H9 (cell line): ENCODE measurements around the gene DXO. TPM values are rescaled to one million over a fixed set of nuclear protein-coding genes. Genes with fewer than 3 reads are reported as not detected.

Experiments used
- DNase-seq: peaks from one replicate; pipeline ENCODE4 v3.0.0-alpha.2; 2017
- H2AFZ ChIP-seq: one replicate; pipeline ENCODE4 v1.6.1; 2013; ENCODE audit warnings: mild to moderate bottlenecking, low read length, control low read depth, moderate library complexity
- H2AK5ac ChIP-seq: 2 replicates; pipeline ENCODE4 v1.6.1; 2013; ENCODE audit warnings: low read length, control low read depth, mixed read lengths; ENCODE audit not compliant: insufficient read length
- H2BK120ac ChIP-seq: one replicate; pipeline ENCODE4 v1.6.1; 2013; ENCODE audit warnings: low read depth, mild to moderate bottlenecking, low read length, control low read depth, inconsistent platforms; ENCODE audit not compliant: poor library complexity, severe bottlenecking
- H2BK12ac ChIP-seq: 2 replicates; pipeline ENCODE4 v1.6.1; 2013; ENCODE audit warnings: low read length, control low read depth, mixed read lengths, low read depth; ENCODE audit not compliant: insufficient read length
- H2BK15ac ChIP-seq: 2 replicates; pipeline ENCODE4 v1.6.1; 2013; ENCODE audit warnings: low read depth, low read length, control low read depth
- H2BK20ac ChIP-seq: one replicate; pipeline ENCODE4 v1.6.1; 2013; ENCODE audit warnings: low read depth, mild to moderate bottlenecking, low read length, control low read depth, inconsistent platforms; ENCODE audit not compliant: poor library complexity, severe bottlenecking
- H2BK5ac ChIP-seq: 2 replicates; pipeline ENCODE4 v1.6.1; 2013; ENCODE audit warnings: low read length, control low read depth, mixed read lengths; ENCODE audit not compliant: insufficient read length
- H3K14ac ChIP-seq: 2 replicates; pipeline ENCODE4 v1.6.1; 2013; ENCODE audit warnings: low read length, control low read depth; ENCODE audit not compliant: insufficient read depth
- H3K18ac ChIP-seq: 2 replicates; pipeline ENCODE4 v1.6.1; 2013; ENCODE audit warnings: low read depth, mild to moderate bottlenecking, mixed read lengths, low read length, control low read depth; ENCODE audit not compliant: insufficient read length
- H3K23ac ChIP-seq: 2 replicates; pipeline ENCODE4 v1.6.1; 2013; ENCODE audit warnings: low read length, control low read depth, mixed read lengths, low read depth; ENCODE audit not compliant: insufficient read length
- H3K23me2 ChIP-seq: 2 replicates; pipeline ENCODE4 v1.6.1; 2013; ENCODE audit warnings: low read depth, mild to moderate bottlenecking, mixed read lengths, low read length, control low read depth; ENCODE audit not compliant: insufficient read length, poor library complexity, severe bottlenecking
- H3K27ac ChIP-seq: 2 replicates; pipeline ENCODE4 v1.5.1; 2013; ENCODE audit warnings: low read length, control low read depth, mixed read lengths, low read depth; ENCODE audit not compliant: insufficient read length
- H3K27me3 ChIP-seq: 2 replicates; pipeline ENCODE4 v1.6.1; 2013; ENCODE audit warnings: low read length, control low read depth, inconsistent platforms; ENCODE audit not compliant: insufficient read depth
- H3K4ac ChIP-seq: 2 replicates; pipeline ENCODE4 v1.6.1; 2013; ENCODE audit warnings: low read depth, mild to moderate bottlenecking, control low read depth, inconsistent platforms, low read length, moderate library complexity
- H3K4me1 ChIP-seq: 2 replicates; pipeline ENCODE4 v1.6.1; 2013; ENCODE audit warnings: low read length, control low read depth, inconsistent platforms; ENCODE audit not compliant: insufficient read depth
- H3K4me2 ChIP-seq: 2 replicates; pipeline ENCODE4 v1.6.1; 2013; ENCODE audit warnings: low read length, control low read depth, mixed read lengths; ENCODE audit not compliant: insufficient read length, insufficient read depth
- H3K56ac ChIP-seq: 2 replicates; pipeline ENCODE4 v1.6.1; 2013; ENCODE audit warnings: low read depth, mild to moderate bottlenecking, mixed read lengths, low read length, control low read depth; ENCODE audit not compliant: insufficient read length
- H3K79me1 ChIP-seq: 2 replicates; pipeline ENCODE4 v1.6.1; 2013; ENCODE audit warnings: low read depth, mild to moderate bottlenecking, moderate library complexity, low read length, control low read depth, inconsistent platforms; ENCODE audit not compliant: insufficient read depth, poor library complexity, severe bottlenecking
- H3K79me2 ChIP-seq: 2 replicates; pipeline ENCODE4 v1.6.1; 2013; ENCODE audit warnings: low read length, control low read depth, inconsistent platforms; ENCODE audit not compliant: insufficient read depth
- H3K9ac ChIP-seq: 2 replicates; pipeline ENCODE4 v1.6.1; 2013; ENCODE audit warnings: low read length, control low read depth, mixed read lengths; ENCODE audit not compliant: insufficient read length; ENCODE audit errors: extremely low read depth
- H3K9me3 ChIP-seq: one replicate; pipeline ENCODE4 v1.6.1; 2013; ENCODE audit warnings: low read depth, low read length, inconsistent platforms; ENCODE audit not compliant: control insufficient read depth
- H3T11ph ChIP-seq: one replicate; pipeline ENCODE4 v1.6.1; 2013; ENCODE audit warnings: mild to moderate bottlenecking, low read length, control low read depth, inconsistent platforms
- H4K20me1 ChIP-seq: one replicate; pipeline ENCODE4 v1.6.1; 2013; ENCODE audit not compliant: control insufficient read depth, insufficient read length, insufficient read depth
- H4K5ac ChIP-seq: 2 replicates; pipeline ENCODE4 v1.6.1; 2013; ENCODE audit warnings: low read depth, mild to moderate bottlenecking, mixed read lengths, low read length, control low read depth; ENCODE audit not compliant: insufficient read length
- H4K8ac ChIP-seq: replicated peaks from 2 replicates; pipeline ENCODE4 v1.6.1; 2013; ENCODE audit warnings: low read length, control low read depth, mixed read lengths, low read depth; ENCODE audit not compliant: insufficient read length
- H4K91ac ChIP-seq: 2 replicates; pipeline ENCODE4 v1.6.1; 2013; ENCODE audit warnings: low read depth, mild to moderate bottlenecking, moderate library complexity, mixed read lengths, low read length, control low read depth; ENCODE audit not compliant: insufficient read length
- H3K27ac Mint-ChIP-seq, 3 experiments: 2 replicates in 2 of 3; 3 replicates in 1 of 3; pipeline ENCODE4 v1.8.0; 2020 to 2021; ENCODE audit warnings: mixed read lengths in 3 of 3, mild to moderate bottlenecking in 1 of 3, moderate library complexity in 1 of 3
- H3K27me3 Mint-ChIP-seq: 2 replicates; pipeline ENCODE4 v1.8.0; 2021; ENCODE audit warnings: low read depth, mild to moderate bottlenecking, moderate library complexity, mixed read lengths
- H3K36me3 Mint-ChIP-seq, 3 experiments: 2 replicates in 2 of 3; 3 replicates in 1 of 3; pipeline ENCODE4 v1.8.0; 2020 to 2021; ENCODE audit warnings: low read depth in 3 of 3, mixed read lengths in 3 of 3; ENCODE audit not compliant: insufficient read depth in 1 of 3
- H3K4me1 Mint-ChIP-seq, 2 experiments: 2 replicates each; pipeline ENCODE4 v1.8.0; 2020; ENCODE audit warnings: mixed read lengths in 2 of 2
- H3K4me3 Mint-ChIP-seq, 2 experiments: 2 replicates in 1 of 2; 3 replicates in 1 of 2; pipeline ENCODE4 v1.8.0; 2020 to 2021; ENCODE audit warnings: mild to moderate bottlenecking in 2 of 2, mixed read lengths in 2 of 2, moderate library complexity in 1 of 2
- H3K9me3 Mint-ChIP-seq, 2 experiments: 2 replicates in 1 of 2; 3 replicates in 1 of 2; pipeline ENCODE4 v1.8.0; 2020; ENCODE audit warnings: mild to moderate bottlenecking in 2 of 2, mixed read lengths in 2 of 2, moderate library complexity in 1 of 2
- CTCF ChIP-seq: fragments of 200-600 bp; sonication (generic); conservative IDR thresholded peaks from 3 replicates; pipeline ENCODE4 v1.8.0; 2021; ENCODE audit warnings: antibody characterized with exemption, mild to moderate bottlenecking
- WGBS: extraction: QIAGEN DNeasy Blood & Tissue Kit; methylation state at CpG from one replicate; pipeline ENCODE4 v1.1.7; 2013; ENCODE audit warnings: missing lambda C conversion rate, low lambda C conversion rate, mixed read lengths; ENCODE audit not compliant: insufficient read length; ENCODE audit errors: extremely low coverage; 5-methylcytosine and 5-hydroxymethylcytosine counted together
- total RNA-seq: library from RNA; stranded (reverse); gene quantifications from 2 replicates; pipeline ENCODE4 v1.2.1, GENCODE V29; 2021

DXO gene
- total RNA-seq, 1 experiment from 2014 or later = 21.6 TPM

GRCh38 chr6:31947864-31948263 lies 24.1 kb downstream of the DXO start:
- no peak overlapping the region; a peak in 1 of 5 replicates for H3K4me3 Mint-ChIP-seq
- Histone ChIP-seq H3K79me1 (no peaks in the 10 kb centered on the region), H3K14ac (no peak overlapping the region)

More at GRCh38 chr6:31947864-31948263, 24.1 kb downstream of the DXO start:
- Histone ChIP-seq H3K18ac (no peak overlapping the region), H3K56ac (no peak overlapping the region), H2AFZ (no peak overlapping the region), H3K9me3 (no peaks in the 10 kb centered on the region), H3K4me2 (no peak overlapping the region), H2BK5ac (no peak overlapping the region), H4K8ac (no peak overlapping the region), H4K91ac (no peak overlapping the region), H3K9ac (no peak overlapping the region), H3K23me2 (no peaks in the 10 kb centered on the region), H3K23ac (no peak overlapping the region), H3K27me3 (no peaks in the 10 kb centered on the region), H2BK12ac (no peak overlapping the region), H4K5ac (no peak overlapping the region), H3T11ph (no peak overlapping the region), H2AK5ac (no peak overlapping the region), H3K4me1 (no peaks in the 10 kb centered on the region), H2BK120ac (no peak overlapping the region), H3K27ac (no peak overlapping the region), H2BK15ac (no peak overlapping the region), H3K4ac (no peak overlapping the region), H2BK20ac (no peak overlapping the region), H3K79me2 (no peaks in the 10 kb centered on the region), H4K20me1 (peaks cover 2% of the 10 kb centered on the region)
- Mint-ChIP-seq H3K9me3 (no peaks in the 10 kb centered on the region), H3K27me3 (peaks cover 52% of the 10 kb centered on the region), H3K27ac (no peak overlapping the region), H3K4me1 (peaks cover 5 to 8% of the 10 kb centered on the region in 2 experiments; a peak in 3 of 4 replicates), H3K36me3 (peaks cover 0 to 27% (median 11%) of the 10 kb centered on the region in 3 experiments; a peak in 5 of 7 replicates)
- DNase-seq = no peak
- no peak for TF ChIP-seq CTCF
- no CpG with 5 or more reads among the region's 4 CpGs for WGBS
